Endothelial cell of umbilical vein (primary cell): Measurements from ENCODE around the gene CYB5A. TPM values are rescaled to one million over a fixed set of nuclear protein-coding genes. Genes with fewer than 3 reads are reported as not detected.

ENCODE experiments used
- BruUV-seq: library from RNA; stranded (reverse); fragments of 400-500 nt; replicated peaks from 2 replicates; lab custom pipeline; 2021; lab: Mats Ljungman, UMichigan
- CTCF ChIA-PET: fragments of 300-600, 350-600 bp; sonication (Branson Sonifier 250); formaldehyde crosslinking; loops from one replicate; lab custom pipeline; 2021; ENCODE audit warnings: antibody characterized with exemption, inconsistent platforms; lab: Charles Lee
- POLR2A ChIA-PET: fragments of 300-600, 350-600 bp; sonication (Branson Sonifier 250); formaldehyde crosslinking; loops from one replicate; lab custom pipeline; 2021; ENCODE audit warnings: antibody characterized with exemption, inconsistent platforms; lab: Charles Lee
- DNase-seq: peaks from one replicate; pipeline ENCODE4 v3.0.0-alpha.2; 2011; ENCODE audit warnings: low read depth, low spot score
- FAIRE-seq: peaks from 2 replicates; lab custom pipeline; 2011; peaks lifted over from hg19 to GRCh38; lab: Jason Lieb, UNC
- H2AFZ ChIP-seq: 2 replicates; pipeline ENCODE4 v1.6.0; 2012; ENCODE audit warnings: low read depth, low read length, control low read depth, inconsistent platforms
- H3K27ac ChIP-seq: 2 replicates; pipeline ENCODE4 v1.5.1; 2011; ENCODE audit warnings: low read depth, mild to moderate bottlenecking, control low read depth, low read length, moderate library complexity; ENCODE audit not compliant: insufficient read depth
- H3K27me3 ChIP-seq, 2 experiments: 2 replicates each; pipeline versions ENCODE4 v1.6.0 to v1.6.1; 2011; ENCODE audit warnings: low read length in 2 of 2, mixed read lengths in 1 of 2; ENCODE audit not compliant: control insufficient read depth in 2 of 2, insufficient read depth in 2 of 2
- H3K36me3 ChIP-seq, 2 experiments: 2 replicates in 1 of 2; 3 replicates in 1 of 2; pipeline ENCODE4 v1.5.1; 2011; ENCODE audit warnings: low read length in 2 of 2, mild to moderate bottlenecking in 1 of 2, moderate library complexity in 1 of 2; ENCODE audit not compliant: control insufficient read depth in 2 of 2, insufficient read depth in 2 of 2; ENCODE audit errors: extremely low read depth in 1 of 2
- H3K4me1 ChIP-seq: 3 replicates; pipeline ENCODE4 v1.5.1; 2011; ENCODE audit warnings: mild to moderate bottlenecking, low read length; ENCODE audit not compliant: control insufficient read depth, insufficient read depth; ENCODE audit errors: extremely low read depth
- H3K4me2 ChIP-seq: 2 replicates; pipeline ENCODE4 v1.6.1; 2011; ENCODE audit warnings: low read length, control low read depth, mixed read lengths; ENCODE audit not compliant: insufficient read depth
- H3K4me3 ChIP-seq, 3 experiments: fragments of 200-600 bp in 1 of 3; sonication (generic), shearing (Covaris generic) in 1 of 3; replicated peaks in 1 of 3; 2 replicates each; pipeline ENCODE4 v1.5.1; 2011 to 2016; ENCODE audit warnings: control low read depth in 3 of 3, low read length in 3 of 3, mild to moderate bottlenecking in 2 of 3, inconsistent platforms in 1 of 3, low read depth in 1 of 3, moderate library complexity in 1 of 3; ENCODE audit not compliant: insufficient read depth in 1 of 3
- H3K79me2 ChIP-seq: 2 replicates; pipeline ENCODE4 v1.6.0; 2012; ENCODE audit warnings: low read length, inconsistent platforms; ENCODE audit not compliant: control insufficient read depth, insufficient read depth
- H3K9ac ChIP-seq: replicated peaks from 2 replicates; pipeline ENCODE3; 2011; ENCODE audit warnings: low read length, control low read depth; ENCODE audit not compliant: insufficient read depth; ENCODE audit errors: extremely low read depth
- H3K9me1 ChIP-seq: replicated peaks from 3 replicates; pipeline ENCODE4 v1.6.0; 2011; ENCODE audit warnings: mild to moderate bottlenecking, low read length; ENCODE audit not compliant: control insufficient read depth, insufficient read depth; ENCODE audit errors: extremely low read depth
- H3K9me3 ChIP-seq: replicated peaks from 2 replicates; pipeline ENCODE4 v1.5.1; 2012; ENCODE audit warnings: low read length, inconsistent platforms; ENCODE audit not compliant: control insufficient read depth, insufficient read depth
- H4K20me1 ChIP-seq: replicated peaks from 2 replicates; pipeline ENCODE3; 2011; ENCODE audit warnings: mild to moderate bottlenecking, low read length; ENCODE audit not compliant: control insufficient read depth, insufficient read depth; ENCODE audit errors: extremely low read depth
- EZH2 ChIP-seq: IDR thresholded peaks from 2 replicates; pipeline ENCODE4 v1.6.1; 2012; ENCODE audit warnings: borderline replicate concordance, low read depth, mild to moderate bottlenecking, moderate library complexity, low read length, inconsistent platforms; ENCODE audit not compliant: severe bottlenecking
- FOS ChIP-seq: IDR thresholded peaks from 2 replicates; pipeline ENCODE4 v1.6.1; 2011; ENCODE audit warnings: mild to moderate bottlenecking, low read length, moderate library complexity, borderline replicate concordance; ENCODE audit not compliant: insufficient read depth
- GATA2 ChIP-seq: IDR thresholded peaks from 2 replicates; pipeline ENCODE4 v1.7.0; 2011; ENCODE audit warnings: low read depth, mild to moderate bottlenecking, moderate library complexity, mixed read lengths, low read length; ENCODE audit not compliant: insufficient read length, insufficient read depth
- JUN ChIP-seq: IDR thresholded peaks from 2 replicates; pipeline ENCODE4 v1.6.1; 2011; ENCODE audit warnings: borderline replicate concordance, low read depth; ENCODE audit not compliant: insufficient read length, insufficient read depth
- MYC ChIP-seq: IDR thresholded peaks from one replicate; pipeline ENCODE4 v1.6.1; 2011; ENCODE audit warnings: mild to moderate bottlenecking, low read depth, low read length
- POLR2A ChIP-seq: IDR thresholded peaks from 2 replicates; pipeline ENCODE4 v1.6.1; 2012; ENCODE audit warnings: low read depth, mild to moderate bottlenecking, control low read depth, low read length
- POLR2AphosphoS5 ChIP-seq: IDR thresholded peaks from 2 replicates; pipeline ENCODE4 v1.6.1; 2012; ENCODE audit warnings: low read depth, mild to moderate bottlenecking, control low read depth, low read length, moderate library complexity; ENCODE audit not compliant: insufficient read depth
- dilution Hi-C: fragments of 300-500 bp; cut with MboI; formaldehyde crosslinking; loops from one replicate; pipeline ENCODE4 v1.15.0; 2019; ENCODE audit warnings: low sequenced_read_pairs; ENCODE audit not compliant: extremely low pct_ligation_motif_present
- intact Hi-C: fragments of 100-400 bp; cut with micrococcal nuclease; formaldehyde crosslinking; loops from one replicate; pipeline ENCODE4 v1.10.0; 2022
- polyA plus RNA-seq, 4 experiments: library from polyadenylated mRNA; depleted of rRNA in 3 of 4; stranded (reverse) in 3 of 4; unstranded in 1 of 4; fragments of >200 nt; gene quantifications; 2 replicates each; pipeline versions ENCODE4 v1.2.1 to v1.2.3, GENCODE V29; 2011 to 2012; ENCODE audit warnings: missing spikeins in 1 of 4
- total RNA-seq: library from RNA; stranded (reverse); gene quantifications from 2 replicates; pipeline ENCODE4 v1.2.3, GENCODE V29; 2021
- TF ChIP-seq, protein P1 (sequence below): IDR thresholded peaks from 2 replicates; pipeline ENCODE4 v1.6.1; 2011; ENCODE audit not compliant: insufficient read depth, insufficient read length
- TF ChIP-seq, protein P2 (sequence below), 2 donors: IDR thresholded peaks; 1 replicate in 1 of 2; 2 replicates in 1 of 2; pipeline ENCODE4 v1.5.1; 2011; ENCODE audit warnings: low read length in 2 of 2, mild to moderate bottlenecking in 2 of 2, moderate library complexity in 2 of 2, control low read depth in 1 of 2, inconsistent platforms in 1 of 2, low read depth in 1 of 2; ENCODE audit not compliant: insufficient read depth in 1 of 2; ENCODE audit errors: extremely low read depth in 1 of 2

The CYB5A gene
- total and polyA plus RNA-seq, 2 donors (not counting 3 experiments of a cell fraction or from before 2014, with no cell fraction given) = 24.9 to 74.0 TPM

DNA sequence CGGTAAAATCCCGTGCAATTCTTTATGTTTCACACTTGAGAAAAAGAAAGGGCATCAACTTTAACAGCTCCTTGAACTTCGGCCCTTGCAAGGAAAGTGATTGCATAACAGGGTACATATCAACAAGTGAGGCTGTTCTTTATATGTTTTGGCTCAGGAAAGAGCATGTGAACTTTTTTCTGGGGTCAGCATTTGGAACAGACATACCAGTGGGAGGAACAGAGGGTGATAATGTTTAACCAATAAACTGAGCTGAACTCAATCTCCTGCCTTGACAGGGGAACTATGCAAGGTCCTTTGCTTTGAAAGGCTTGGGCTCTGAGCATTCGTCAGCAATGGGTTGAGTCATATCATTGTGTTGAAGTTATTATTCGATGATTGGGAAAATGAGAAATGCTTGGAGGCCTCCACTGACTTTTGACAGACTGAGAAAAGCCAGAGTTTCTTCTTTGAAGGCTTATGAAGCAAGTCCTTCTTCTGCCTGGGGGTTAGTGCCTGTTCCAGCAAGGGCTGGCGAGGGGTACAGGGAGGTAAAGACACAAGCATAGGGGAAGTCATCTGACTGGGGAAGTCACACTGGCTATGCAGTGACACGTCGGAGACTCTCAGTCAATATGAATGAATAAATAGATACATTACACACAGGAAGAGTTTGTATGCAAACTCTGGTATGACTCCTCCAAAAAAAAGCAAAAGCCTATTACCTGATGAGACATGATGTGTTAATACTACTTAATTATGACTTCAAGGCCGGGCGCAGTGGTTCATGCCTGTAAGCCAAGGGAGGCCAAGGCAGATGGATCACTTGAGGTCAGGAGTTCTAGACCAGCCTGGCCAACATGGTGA, 57.2 kb downstream of the CYB5A start:
- H3K27me3 ChIP-seq = no peaks in the 10 kb centered on the region
- H3K4me1 ChIP-seq = no peaks in the 10 kb centered on the region
- dilution Hi-C loops (no loop called here), intact Hi-C loops (no loop called here)
- ChIA-PET CTCF (interaction anchor here (1.9 kb wide), 1 partner anchor 317 kb away, joined by 5 read pairs; no protein-coding TSS in a partner anchor), POLR2A (no interaction called here)
- no peak for TF ChIP-seq POLR2AphosphoS5
- TF ChIP-seq POLR2A = no peak
- TF ChIP-seq GATA2 = no peak
- TF ChIP-seq, protein P1, sequence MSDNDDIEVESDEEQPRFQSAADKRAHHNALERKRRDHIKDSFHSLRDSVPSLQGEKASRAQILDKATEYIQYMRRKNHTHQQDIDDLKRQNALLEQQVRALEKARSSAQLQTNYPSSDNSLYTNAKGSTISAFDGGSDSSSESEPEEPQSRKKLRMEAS = no peak
- no peaks in the 10 kb centered on the region for H4K20me1 ChIP-seq
- no peaks in the 10 kb centered on the region for H3K9me1 ChIP-seq
- DNase-seq (peak; percentile 7), FAIRE-seq (no peak)
- H3K36me3 ChIP-seq = no peaks in the 10 kb centered on the region
- no peaks in the 10 kb centered on the region for H3K79me2 ChIP-seq
- H2AFZ ChIP-seq = no peak overlapping the region
- H3K27ac ChIP-seq = no peak overlapping the region
- no peak overlapping the region for H3K9ac ChIP-seq
- no peaks in the 10 kb centered on the region for H3K9me3 ChIP-seq
- H3K4me3 ChIP-seq = no peak overlapping the region
- BruUV-seq = no TSS peak
- H3K4me2 ChIP-seq = no peak overlapping the region

GRCh38 chr18:74233933-74234325, 57.8 kb downstream of the CYB5A start:
- H3K79me2 ChIP-seq = no peaks in the 10 kb centered on the region
- no peaks in the 10 kb centered on the region for H3K36me3 ChIP-seq
- H3K27me3 ChIP-seq = no peaks in the 10 kb centered on the region
- ChIA-PET CTCF (interaction anchor here (1.9 kb wide), 1 partner anchor 318 kb away, joined by 5 read pairs; no protein-coding TSS in a partner anchor), POLR2A (no interaction called here)
- TF ChIP-seq MYC (no peak), EZH2 (no peak), FOS (no peak), POLR2A (no peak), JUN (no peak), GATA2 (no peak), POLR2AphosphoS5 (no peak)
- TF ChIP-seq, protein P1 = no peak
- TF ChIP-seq, protein P2, sequence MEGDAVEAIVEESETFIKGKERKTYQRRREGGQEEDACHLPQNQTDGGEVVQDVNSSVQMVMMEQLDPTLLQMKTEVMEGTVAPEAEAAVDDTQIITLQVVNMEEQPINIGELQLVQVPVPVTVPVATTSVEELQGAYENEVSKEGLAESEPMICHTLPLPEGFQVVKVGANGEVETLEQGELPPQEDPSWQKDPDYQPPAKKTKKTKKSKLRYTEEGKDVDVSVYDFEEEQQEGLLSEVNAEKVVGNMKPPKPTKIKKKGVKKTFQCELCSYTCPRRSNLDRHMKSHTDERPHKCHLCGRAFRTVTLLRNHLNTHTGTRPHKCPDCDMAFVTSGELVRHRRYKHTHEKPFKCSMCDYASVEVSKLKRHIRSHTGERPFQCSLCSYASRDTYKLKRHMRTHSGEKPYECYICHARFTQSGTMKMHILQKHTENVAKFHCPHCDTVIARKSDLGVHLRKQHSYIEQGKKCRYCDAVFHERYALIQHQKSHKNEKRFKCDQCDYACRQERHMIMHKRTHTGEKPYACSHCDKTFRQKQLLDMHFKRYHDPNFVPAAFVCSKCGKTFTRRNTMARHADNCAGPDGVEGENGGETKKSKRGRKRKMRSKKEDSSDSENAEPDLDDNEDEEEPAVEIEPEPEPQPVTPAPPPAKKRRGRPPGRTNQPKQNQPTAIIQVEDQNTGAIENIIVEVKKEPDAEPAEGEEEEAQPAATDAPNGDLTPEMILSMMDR (IDR thresholded peaks at IDR 0.05; ENCODE audit: extremely low read depth in 1 of 2, insufficient read depth in 1 of 2, low read depth in 1 of 2, low read length in 2 of 2) = no peak
- dilution Hi-C loops (no loop called here), intact Hi-C loops (no loop called here)
- BruUV-seq = no TSS peak
- no peaks in the 10 kb centered on the region for H4K20me1 ChIP-seq
- DNase-seq = no peak
- no peak overlapping the region for H3K9ac ChIP-seq
- no peak for FAIRE-seq
- H3K9me1 ChIP-seq = no peaks in the 10 kb centered on the region
- no peaks in the 10 kb centered on the region for H3K4me1 ChIP-seq
- H3K27ac ChIP-seq = no peak overlapping the region
- no peaks in the 10 kb centered on the region for H3K9me3 ChIP-seq
- no peak overlapping the region for H2AFZ ChIP-seq
- H3K4me2 ChIP-seq = no peak overlapping the region
- no peak overlapping the region for H3K4me3 ChIP-seq
